Cardiac fibroblast (primary cell): ENCODE measurements around the gene EDIL3.

Experiments used
- DNase-seq, 2 donors: peaks; one replicate each; pipeline versions ENCODE4 v3.0.0 to v3.0.0-alpha.2; 2010; ENCODE audit warnings: low read depth in 2 of 2
- H3K4me3 ChIP-seq, 2 donors: replicated peaks in 1 of 2; 1 replicate in 1 of 2; 2 replicates in 1 of 2; pipeline ENCODE4 v1.5.1; 2011; ENCODE audit warnings: low read depth in 2 of 2, low read length in 2 of 2, mild to moderate bottlenecking in 2 of 2, moderate library complexity in 1 of 2
- CTCF ChIP-seq: IDR thresholded peaks from one replicate; pipeline ENCODE4 v1.5.1; 2011; ENCODE audit warnings: low read depth, mild to moderate bottlenecking, low read length, inconsistent platforms

Gene EDIL3

GRCh38 chr5:84362061-84362720 lies 22.5 kb downstream of the EDIL3 start:
- no peak for TF ChIP-seq CTCF
- peak in 1 of 2 donors; percentile 45 for DNase-seq
- no peak overlapping the region for H3K4me3 ChIP-seq

DNA sequence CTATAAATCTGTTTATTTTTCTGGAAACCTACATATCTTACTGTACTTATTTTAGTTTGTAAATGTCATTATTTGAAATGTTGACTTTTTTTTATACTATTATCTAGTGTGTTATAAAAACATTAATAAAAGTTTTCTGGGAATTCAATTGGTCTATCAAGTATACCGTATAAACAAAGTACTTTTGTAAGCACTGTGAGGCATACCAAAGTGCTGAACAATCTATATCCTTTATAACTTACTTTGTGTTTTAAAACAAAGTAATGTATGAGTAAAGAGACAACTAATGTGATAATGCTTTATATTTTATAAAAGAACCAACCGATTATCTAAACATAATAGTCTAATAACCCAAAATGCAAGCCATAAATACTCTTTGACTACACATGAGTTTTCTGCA lies 23.1 kb downstream of the EDIL3 start:
- TF ChIP-seq CTCF, result no peak

DNA sequence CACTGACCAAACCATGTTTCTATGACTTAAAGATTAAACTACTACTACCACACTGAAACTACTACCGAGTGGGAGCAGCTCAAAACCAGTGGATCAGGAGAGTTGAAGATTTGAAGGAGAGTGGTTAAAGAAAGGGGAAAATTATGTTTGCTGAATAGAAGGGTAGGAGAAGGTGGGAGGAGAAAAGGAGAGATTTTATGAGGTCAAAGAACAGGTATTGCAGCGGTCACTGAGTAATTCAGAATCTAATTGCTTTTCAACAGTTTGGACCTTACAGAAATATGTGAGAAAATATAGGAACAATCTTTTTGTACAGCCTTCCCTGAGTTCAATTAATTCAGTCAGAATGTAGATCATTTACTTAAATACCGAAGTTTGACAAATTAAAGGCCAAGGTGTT lies 24.6 kb downstream of the EDIL3 start:
- no peak overlapping the region for H3K4me3 ChIP-seq
- no peak for DNase-seq
- TF ChIP-seq CTCF, result no peak

More for the DNA sequence above, 23.1 kb downstream of the EDIL3 start:
- no peak overlapping the region for H3K4me3 ChIP-seq
- no peak for DNase-seq

- TF ChIP-seq CTCF, result no peak
- no peak overlapping the region for H3K4me3 ChIP-seq
- no peak for DNase-seq
Observed at GRCh38 chr5:84354101-84354500, 30.6 kb downstream of the EDIL3 start.

DNA sequence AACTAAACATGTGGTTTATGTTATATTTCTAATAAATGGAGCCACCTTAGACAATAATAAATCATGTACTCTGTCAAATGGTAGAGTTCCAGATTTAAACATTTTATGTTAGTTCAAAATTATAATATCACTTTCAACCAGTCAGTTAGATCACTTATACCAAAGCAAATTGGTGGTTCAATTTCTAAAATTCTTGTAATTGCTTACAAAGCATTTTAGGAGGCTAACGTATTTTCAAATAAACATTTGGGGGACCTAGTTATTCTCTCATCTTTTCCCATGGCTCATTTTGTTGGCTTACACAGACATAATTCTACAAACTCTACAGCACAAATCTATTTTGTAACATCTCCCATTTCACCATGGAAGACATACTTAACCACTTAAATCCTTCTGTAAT lies 39.9 kb downstream of the EDIL3 start:
- no peak for TF ChIP-seq CTCF
- no peak for DNase-seq
- no peak overlapping the region for H3K4me3 ChIP-seq

DNA sequence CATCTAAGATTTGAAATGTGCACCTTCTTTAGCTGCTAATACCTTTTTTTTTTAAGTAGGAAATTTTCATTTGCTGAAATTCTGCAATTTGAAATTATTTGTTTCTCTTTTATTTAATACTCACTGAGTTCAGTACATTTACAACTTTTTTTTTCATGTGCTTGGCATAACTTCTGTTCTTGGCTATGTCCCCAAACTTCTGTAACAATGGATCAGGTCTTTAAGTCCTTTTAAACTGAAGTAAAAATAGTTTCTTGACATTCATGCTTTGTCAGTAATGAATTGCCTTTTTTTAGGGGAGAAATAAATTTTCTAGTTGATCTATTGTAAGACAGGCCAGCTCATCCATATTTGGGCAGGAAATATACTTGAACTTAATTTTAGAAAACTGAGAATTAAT lies 41.5 kb downstream of the EDIL3 start:
- peak; percentile 26 to 60 for DNase-seq
- no peak overlapping the region for H3K4me3 ChIP-seq
- TF ChIP-seq CTCF, result no peak

DNA sequence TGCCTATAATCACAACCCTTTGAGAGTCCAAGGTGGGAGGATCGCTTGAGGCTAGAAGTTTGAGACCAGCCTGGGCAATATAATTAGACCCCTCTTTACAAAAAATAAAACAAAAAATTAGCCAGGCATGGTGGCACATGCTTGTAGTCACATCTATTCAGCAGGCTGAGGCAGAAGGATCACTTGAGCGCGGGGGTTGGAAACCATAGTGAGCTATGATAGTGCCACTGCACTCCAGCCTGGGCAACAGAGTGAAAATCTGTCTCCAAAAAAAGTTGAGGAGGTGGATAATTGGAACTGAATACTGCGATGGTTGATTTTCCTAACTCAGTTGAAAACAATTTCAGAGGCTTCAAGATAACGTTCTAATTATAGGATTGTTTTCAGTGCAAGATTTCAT lies 52.6 kb downstream of the EDIL3 start:
- DNase-seq, result no peak
- no peak for TF ChIP-seq CTCF
- no peak overlapping the region for H3K4me3 ChIP-seq
